Transverse colon (tissue), 4 donors: ENCODE data around the gene UTP14A. TPM values are rescaled to one million over a fixed set of nuclear protein-coding genes. Genes with fewer than 3 reads are reported as not detected.
"Not testable (repeated sequence)": the region's sequence is repeated elsewhere in the genome, so short reads cannot be mapped to it uniquely, and the experiment has no call there.

Experiments
- DNase-seq: peaks from one replicate; pipeline ENCODE4 v3.0.0-alpha.2; 2019
- H3K27ac ChIP-seq, 4 donors: fragments of 200-600 bp; sonication (generic); 2 replicates each; pipeline ENCODE4 v1.5.1; 2016 to 2018; ENCODE audit warnings: inconsistent platforms in 4 of 4
- H3K27me3 ChIP-seq: fragments of 200-600 bp; sonication (generic); 2 replicates; pipeline ENCODE4 v1.5.1; 2017; ENCODE audit warnings: inconsistent platforms
- H3K36me3 ChIP-seq, 4 donors: fragments of 200-600 bp; sonication (generic); 2 replicates each; pipeline ENCODE4 v1.5.1; 2017 to 2019; ENCODE audit warnings: inconsistent platforms in 4 of 4
- H3K4me1 ChIP-seq, 4 donors: fragments of 200-600 bp; sonication (generic); 2 replicates each; pipeline ENCODE4 v1.5.1; 2017 to 2020; ENCODE audit warnings: inconsistent platforms in 4 of 4
- H3K4me3 ChIP-seq, 4 donors: fragments of 200-600 bp; sonication (generic); 1 replicate in 1 of 4; 2 replicates in 3 of 4; pipeline versions ENCODE4 v1.5.1 to v1.6.1; 2017 to 2019; ENCODE audit warnings: inconsistent platforms in 4 of 4
- H3K9me3 ChIP-seq, 2 donors: fragments of 200-600 bp; sonication (generic); 2 replicates each; pipeline ENCODE4 v1.5.1; 2017 to 2019; ENCODE audit warnings: inconsistent platforms in 2 of 2
- EP300 ChIP-seq: sonication (generic); formaldehyde crosslinking; IDR thresholded peaks from one replicate; pipeline ENCODE4 v1.6.1; 2017; ENCODE audit warnings: antibody characterized with exemption, low read depth
- POLR2A ChIP-seq: fragments of 450-650 bp; IDR thresholded peaks from one replicate; pipeline ENCODE4 v1.6.1; 2016; ENCODE audit warnings: antibody characterized with exemption, mild to moderate bottlenecking, moderate library complexity
- POLR2AphosphoS5 ChIP-seq, 3 donors: sonication (generic); formaldehyde crosslinking; IDR thresholded peaks; one replicate each; pipeline ENCODE4 v1.6.1; 2016; ENCODE audit warnings: antibody characterized with exemption in 3 of 3
- WGBS, 2 donors: methylation state at CpG; one replicate each; pipeline ENCODE4 v1.1.5; 2018; ENCODE audit warnings: low coverage in 1 of 2; 5-methylcytosine and 5-hydroxymethylcytosine counted together
- in situ Hi-C, 4 donors: fragments of 200-750 bp; cut with MboI; loops; one replicate each; pipeline versions ENCODE4 v1.15.0 to v1.15.1; 2017; ENCODE audit warnings: low sequenced_read_pairs in 3 of 4, low pct_ligation_motif_present in 1 of 4, low pct_unique_long_range_greater_than_20kb in 1 of 4
- intact Hi-C: fragments of 100-400 bp; cut with DNase I; formaldehyde crosslinking; loops from one replicate; pipeline ENCODE4 v1.15.1; 2023; ENCODE audit warnings: low total_unique reads
- total RNA-seq, 4 donors: library from RNA; depleted of rRNA; stranded (reverse); fragments of >200 nt; gene quantifications; one replicate each; pipeline ENCODE4 v1.1.0, GENCODE V29; 2016
- TF ChIP-seq, protein P1 (sequence below), 5 experiments: fragments of 200-600 bp in 3 of 5; fragments of 450-650 bp in 2 of 5; sonication (generic) in 3 of 5; IDR thresholded peaks; 1 replicate in 2 of 5; 2 replicates in 3 of 5; pipeline ENCODE4 v1.5.1; 2016 to 2017; ENCODE audit warnings: antibody characterized with exemption in 5 of 5, inconsistent platforms in 3 of 5, mild to moderate bottlenecking in 2 of 5, moderate library complexity in 1 of 5

Gene UTP14A
- total RNA-seq = 10 to 100 TPM in 2 of 4 donors, 1 to 10 TPM in 2; 7.2 to 14.7 (median 11.4) TPM

GRCh38 chrX:129905787-129906580 lies at the start of gene UTP14A:
Gene UTP14A, plus strand, starts transcription at chrX:129906164. Its CDS starts 47 bp downstream, at chrX:129906211.
- in situ Hi-C loops = loop anchor here in 2 of 4 donors (25.0 kb wide), 2 partner anchors 281 to 294 kb away; no protein-coding TSS in a partner anchor
- Histone ChIP-seq H3K27me3 (no peaks in the 10 kb centered on the region), H3K27ac (peak within 1 kb of the TSS; percentile 73 to 88 (median 80)), H3K9me3 (no peaks in the 10 kb centered on the region), H3K4me1 (peaks cover 0 to 8% (median 3%) of the 10 kb centered on the region in 4 donors), H3K4me3 (peak within 1 kb of the TSS; percentile 47 to 75 (median 62)), H3K36me3 (no peaks in the 10 kb centered on the region)
- TF ChIP-seq POLR2A (peak; percentile 36), EP300 (no peak), POLR2AphosphoS5 (IDR thresholded peaks at IDR 0.05) (peak; percentile 50 to 83 (median 69))
- TF ChIP-seq, protein P1, sequence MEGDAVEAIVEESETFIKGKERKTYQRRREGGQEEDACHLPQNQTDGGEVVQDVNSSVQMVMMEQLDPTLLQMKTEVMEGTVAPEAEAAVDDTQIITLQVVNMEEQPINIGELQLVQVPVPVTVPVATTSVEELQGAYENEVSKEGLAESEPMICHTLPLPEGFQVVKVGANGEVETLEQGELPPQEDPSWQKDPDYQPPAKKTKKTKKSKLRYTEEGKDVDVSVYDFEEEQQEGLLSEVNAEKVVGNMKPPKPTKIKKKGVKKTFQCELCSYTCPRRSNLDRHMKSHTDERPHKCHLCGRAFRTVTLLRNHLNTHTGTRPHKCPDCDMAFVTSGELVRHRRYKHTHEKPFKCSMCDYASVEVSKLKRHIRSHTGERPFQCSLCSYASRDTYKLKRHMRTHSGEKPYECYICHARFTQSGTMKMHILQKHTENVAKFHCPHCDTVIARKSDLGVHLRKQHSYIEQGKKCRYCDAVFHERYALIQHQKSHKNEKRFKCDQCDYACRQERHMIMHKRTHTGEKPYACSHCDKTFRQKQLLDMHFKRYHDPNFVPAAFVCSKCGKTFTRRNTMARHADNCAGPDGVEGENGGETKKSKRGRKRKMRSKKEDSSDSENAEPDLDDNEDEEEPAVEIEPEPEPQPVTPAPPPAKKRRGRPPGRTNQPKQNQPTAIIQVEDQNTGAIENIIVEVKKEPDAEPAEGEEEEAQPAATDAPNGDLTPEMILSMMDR (IDR thresholded peaks at IDR 0.05) = no peak
- DNase-seq = peak; percentile 90
- intact Hi-C loops = no loop called here
- WGBS, 2 donors = 35% methylated on average over 52 of the region's 53 CpGs; no CpG with 5 or more reads in 1 of the 2 donors

DNA sequence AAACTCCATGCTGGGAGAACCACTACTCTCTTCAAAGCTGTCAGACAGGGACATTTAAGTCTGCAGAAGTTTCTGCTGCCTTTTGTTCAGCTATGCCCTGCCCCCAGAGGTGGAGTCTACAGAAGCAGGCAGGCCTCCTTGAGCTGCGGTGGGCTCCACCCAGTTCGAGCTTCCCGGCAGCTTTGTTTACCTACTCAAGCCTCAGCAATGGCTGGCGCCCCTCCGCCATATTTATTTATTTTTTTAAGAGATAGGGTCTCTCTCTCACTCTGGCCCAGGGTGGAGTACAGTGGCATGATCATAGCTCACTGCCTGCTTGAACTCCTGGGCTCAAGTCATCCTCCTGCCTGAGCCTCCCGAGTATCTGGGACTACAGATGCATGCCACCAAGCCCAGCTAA lies 46.8 kb upstream of the UTP14A start:
- WGBS, 2 donors = 61% methylated on average over 6 of the region's 6 CpGs; no CpG with 5 or more reads in 1 of the 2 donors
- DNase-seq, H3K4me3 ChIP-seq, H3K9me3 ChIP-seq, H3K27ac ChIP-seq, H3K4me1 ChIP-seq, intact Hi-C loops, H3K27me3 ChIP-seq, in situ Hi-C loops, H3K36me3 ChIP-seq: not testable (repeated sequence)

DNA sequence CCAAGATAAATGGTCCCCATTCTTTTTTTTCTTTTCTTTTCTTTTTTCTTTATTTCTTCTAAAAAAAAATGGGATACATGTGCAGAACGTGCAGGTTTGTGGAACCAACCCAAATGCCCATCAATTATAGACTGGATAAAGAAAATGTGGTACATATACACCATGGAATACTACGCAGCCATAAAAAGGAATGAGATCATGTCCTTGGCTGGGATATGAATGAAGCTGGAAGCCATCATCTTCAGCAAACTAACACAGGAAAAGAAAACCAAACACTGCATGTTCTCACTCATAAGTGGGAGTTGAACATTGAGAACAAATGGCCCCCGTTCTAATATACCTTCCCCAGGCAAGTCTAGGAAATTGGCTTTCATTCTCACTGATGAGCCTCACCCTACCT lies 39.6 kb upstream of the UTP14A start:
- 67 to 75% methylated on average over 3 of the region's 3 CpGs for WGBS, 2 donors
- DNase-seq, intact Hi-C loops, H3K27me3 ChIP-seq, in situ Hi-C loops, H3K9me3 ChIP-seq, H3K27ac ChIP-seq, H3K4me3 ChIP-seq, H3K4me1 ChIP-seq, H3K36me3 ChIP-seq: not testable (repeated sequence)

GRCh38 chrX:129872524-129872923 lies 33.4 kb upstream of the UTP14A start:
- TF ChIP-seq EP300 = no peak
- no peak overlapping the region for H3K27ac ChIP-seq
- no peaks in the 10 kb centered on the region for H3K36me3 ChIP-seq
- WGBS, 2 donors = 78% methylated on average over 2 of the region's 2 CpGs; no CpG with 5 or more reads in 1 of the 2 donors
- H3K27me3 ChIP-seq = no peaks in the 10 kb centered on the region
- H3K9me3 ChIP-seq = no peaks in the 10 kb centered on the region
- no peak overlapping the region for H3K4me3 ChIP-seq
- in situ Hi-C loops (no loop called here), intact Hi-C loops (no loop called here)
- H3K4me1 ChIP-seq = no peaks in the 10 kb centered on the region
- DNase-seq = no peak

DNA sequence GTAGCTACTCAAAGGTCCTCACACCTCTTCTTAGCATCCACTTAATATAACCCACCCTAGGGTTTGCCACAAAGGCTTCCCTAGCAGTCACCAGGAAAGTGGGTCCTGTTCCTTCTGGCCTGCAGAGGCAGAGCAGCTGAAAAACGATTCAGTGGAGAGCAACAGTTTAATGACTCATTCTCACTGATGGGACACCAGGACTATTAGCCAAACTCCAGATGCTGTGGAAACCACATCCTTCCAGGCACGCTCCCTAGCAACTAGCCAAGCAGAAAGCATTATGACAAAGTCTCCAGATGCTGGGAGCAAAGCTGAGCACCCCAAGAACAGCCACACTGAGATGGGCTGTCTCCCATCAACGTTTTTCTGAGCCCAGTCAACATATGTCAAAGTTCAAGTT lies 30.3 kb upstream of the UTP14A start:
- no peaks in the 10 kb centered on the region for H3K36me3 ChIP-seq
- H3K4me3 ChIP-seq = no peak overlapping the region
- no peak for DNase-seq
- no peaks in the 10 kb centered on the region for H3K4me1 ChIP-seq
- no peaks in the 10 kb centered on the region for H3K27me3 ChIP-seq
- in situ Hi-C loops = no loop called here
- no peaks in the 10 kb centered on the region for H3K9me3 ChIP-seq
- H3K27ac ChIP-seq = no peak overlapping the region
- 19% methylated on average over 3 of the region's 3 CpGs; no CpG with 5 or more reads in 1 of the 2 donors for WGBS, 2 donors
- TF ChIP-seq, protein P1 (IDR thresholded peaks at IDR 0.05) = no peak
- no peak for TF ChIP-seq POLR2AphosphoS5 (IDR thresholded peaks at IDR 0.05)
- TF ChIP-seq EP300 = no peak
- TF ChIP-seq POLR2A = no peak
- intact Hi-C loops = no loop called here
